GM21515 (cell line): ENCODE measurements around the gene SEMA3A.
"Not testable (repeated sequence)": the region's sequence is repeated elsewhere in the genome, so short reads cannot be mapped to it uniquely, and the experiment has no call there.

Experiments
- ATAC-seq: cut with Tn5 transposase; IDR thresholded peaks from one replicate; pipeline ENCODE4 v1.9.1; 2021; ENCODE audit not compliant: unreplicated experiment

Gene SEMA3A

GRCh38 chr7:84070770-84071169 is 123.8 kb downstream of the SEMA3A start:
- ATAC-seq: no peak

- no peak for ATAC-seq
Measured at GRCh38 chr7:84069999-84070500, 124.5 kb downstream of the SEMA3A start.

- no peak for ATAC-seq
Measured at GRCh38 chr7:84069033-84069432, 125.6 kb downstream of the SEMA3A start.

- not testable (repeated sequence) for ATAC-seq
Measured at GRCh38 chr7:84062489-84062901, 132.1 kb downstream of the SEMA3A start.

- no peak for ATAC-seq
Measured at GRCh38 chr7:84060760-84061261, 133.8 kb downstream of the SEMA3A start.

GRCh38 chr7:84060000-84060399 is 134.6 kb downstream of the SEMA3A start:
- no peak for ATAC-seq

GRCh38 chr7:84058311-84059076 is 136.1 kb downstream of the SEMA3A start:
- no peak for ATAC-seq

GRCh38 chr7:84057576-84057975 is 137.0 kb downstream of the SEMA3A start:
- no peak for ATAC-seq

GRCh38 chr7:84055904-84056605 is 138.5 kb downstream of the SEMA3A start:
- ATAC-seq: no peak

GRCh38 chr7:84055199-84055598 is 139.4 kb downstream of the SEMA3A start:
- not testable (repeated sequence) for ATAC-seq

GRCh38 chr7:84049071-84049836 is 145.3 kb downstream of the SEMA3A start:
- no peak for ATAC-seq

GRCh38 chr7:84047085-84047484 is 147.5 kb downstream of the SEMA3A start:
- no peak for ATAC-seq

- no peak for ATAC-seq
Measured at GRCh38 chr7:84044834-84045233, 149.8 kb downstream of the SEMA3A start.

GRCh38 chr7:84043661-84044191 is 150.9 kb downstream of the SEMA3A start:
- ATAC-seq: no peak

GRCh38 chr7:84042110-84042539 is 152.5 kb downstream of the SEMA3A start:
- ATAC-seq: no peak

GRCh38 chr7:84041649-84042048 is 152.9 kb downstream of the SEMA3A start:
- no peak for ATAC-seq

- no peak for ATAC-seq
Measured at GRCh38 chr7:84040355-84040754, 154.2 kb downstream of the SEMA3A start.

GRCh38 chr7:84039432-84039831 is 155.2 kb downstream of the SEMA3A start:
- ATAC-seq: no peak

- ATAC-seq: no peak
Measured at GRCh38 chr7:84027678-84028077, 166.9 kb downstream of the SEMA3A start.

- ATAC-seq: no peak
Measured at GRCh38 chr7:84025332-84025927, 169.2 kb downstream of the SEMA3A start.
